H4 (cell line): ENCODE data around the gene GSE1. TPM values are rescaled to one million over a fixed set of nuclear protein-coding genes. Genes with fewer than 3 reads are reported as not detected.

ENCODE experiments used
- DNase-seq: peaks from one replicate; pipeline ENCODE4 v3.0.0-alpha.2; 2015; ENCODE audit warnings: low spot score
- total RNA-seq: library from RNA; depleted of rRNA; stranded (reverse); fragments of >200 nt; shearing (Covaris generic); gene quantifications from 2 replicates; pipeline ENCODE4 v1.2.3, GENCODE V29; 2014

The GSE1 gene
- total RNA-seq, 1 experiment from 2014 or later, result 11.9 TPM

- DNase-seq, result no peak
Observed at GRCh38 chr16:85616607-85617321, 3.6 kb downstream of the GSE1 start.

GRCh38 chr16:85617948-85618347, 4.8 kb downstream of the GSE1 start:
- DNase-seq, result no peak

GRCh38 chr16:85618521-85618920, 5.4 kb downstream of the GSE1 start:
- no peak for DNase-seq

GRCh38 chr16:85619101-85619891, 6.2 kb downstream of the GSE1 start:
- DNase-seq, result no peak

GRCh38 chr16:85620374-85620773, 7.3 kb downstream of the GSE1 start:
- DNase-seq, result no peak

- DNase-seq, result no peak
Observed at GRCh38 chr16:85621698-85622428, 8.7 kb downstream of the GSE1 start.

- no peak for DNase-seq
Observed at GRCh38 chr16:85622683-85623082, 9.6 kb downstream of the GSE1 start.

- no peak for DNase-seq
Observed at GRCh38 chr16:85623250-85623649, 10.1 kb downstream of the GSE1 start.

GRCh38 chr16:85623997-85624601, 11.0 kb downstream of the GSE1 start:
- no peak for DNase-seq

- no peak for DNase-seq
Observed at GRCh38 chr16:85624646-85625045, 11.5 kb downstream of the GSE1 start.

- DNase-seq, result no peak
Observed at GRCh38 chr16:85625053-85625452, 11.9 kb downstream of the GSE1 start.

GRCh38 chr16:85625485-85626117, 12.5 kb downstream of the GSE1 start:
- no peak for DNase-seq

GRCh38 chr16:85626191-85626981, 13.3 kb downstream of the GSE1 start:
- no peak for DNase-seq

- DNase-seq, result no peak
Observed at GRCh38 chr16:85627089-85627488, 14.0 kb downstream of the GSE1 start.

GRCh38 chr16:85627526-85628264, 14.6 kb downstream of the GSE1 start:
- no peak for DNase-seq

- DNase-seq, result no peak
Observed at GRCh38 chr16:85628265-85628556, 15.1 kb downstream of the GSE1 start.

GRCh38 chr16:85628645-85629044, 15.5 kb downstream of the GSE1 start:
- no peak for DNase-seq

- no peak for DNase-seq
Observed at GRCh38 chr16:85629326-85629725, 16.2 kb downstream of the GSE1 start.

GRCh38 chr16:85629853-85630252, 16.7 kb downstream of the GSE1 start:
- no peak for DNase-seq

- DNase-seq, result no peak
Observed at GRCh38 chr16:85631230-85631629, 18.1 kb downstream of the GSE1 start.
